ENCODE results near the gene SYK.

SYK gene

DNA sequence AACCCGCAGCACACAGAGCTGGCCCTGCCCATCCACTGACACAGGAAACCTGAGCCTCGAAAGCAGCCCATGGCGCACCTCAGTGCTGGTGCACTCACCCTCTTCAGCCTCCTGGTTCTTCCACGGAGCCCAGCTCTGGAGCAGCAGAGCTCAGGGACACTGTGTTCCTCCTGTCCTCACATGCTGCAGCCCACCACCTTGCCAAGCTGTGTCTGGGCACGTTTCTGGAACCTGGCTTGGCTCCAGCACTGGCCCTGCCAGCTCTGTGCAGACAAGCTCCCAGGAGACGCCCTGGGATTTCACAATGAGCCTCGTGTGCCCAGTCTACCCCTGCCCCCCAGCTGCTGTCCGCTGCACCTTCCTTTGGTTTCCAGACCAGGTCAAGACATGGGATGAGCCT is 119.5 kb downstream of the SYK start:
- peak overlapping the region; percentile 88 for H3K27ac ChIP-seq
- TF ChIP-seq, protein P1, sequence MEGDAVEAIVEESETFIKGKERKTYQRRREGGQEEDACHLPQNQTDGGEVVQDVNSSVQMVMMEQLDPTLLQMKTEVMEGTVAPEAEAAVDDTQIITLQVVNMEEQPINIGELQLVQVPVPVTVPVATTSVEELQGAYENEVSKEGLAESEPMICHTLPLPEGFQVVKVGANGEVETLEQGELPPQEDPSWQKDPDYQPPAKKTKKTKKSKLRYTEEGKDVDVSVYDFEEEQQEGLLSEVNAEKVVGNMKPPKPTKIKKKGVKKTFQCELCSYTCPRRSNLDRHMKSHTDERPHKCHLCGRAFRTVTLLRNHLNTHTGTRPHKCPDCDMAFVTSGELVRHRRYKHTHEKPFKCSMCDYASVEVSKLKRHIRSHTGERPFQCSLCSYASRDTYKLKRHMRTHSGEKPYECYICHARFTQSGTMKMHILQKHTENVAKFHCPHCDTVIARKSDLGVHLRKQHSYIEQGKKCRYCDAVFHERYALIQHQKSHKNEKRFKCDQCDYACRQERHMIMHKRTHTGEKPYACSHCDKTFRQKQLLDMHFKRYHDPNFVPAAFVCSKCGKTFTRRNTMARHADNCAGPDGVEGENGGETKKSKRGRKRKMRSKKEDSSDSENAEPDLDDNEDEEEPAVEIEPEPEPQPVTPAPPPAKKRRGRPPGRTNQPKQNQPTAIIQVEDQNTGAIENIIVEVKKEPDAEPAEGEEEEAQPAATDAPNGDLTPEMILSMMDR (conservative IDR thresholded peaks at IDR 0.05; ENCODE audit: low read depth), result no peak
- ChIA-PET CTCF (no interaction called here), POLR2A (ENCODE audit: low non-redundant PET) (no interaction called here)
- peak; percentile 94 for DNase-seq (ENCODE audit: low spot score)

DNA sequence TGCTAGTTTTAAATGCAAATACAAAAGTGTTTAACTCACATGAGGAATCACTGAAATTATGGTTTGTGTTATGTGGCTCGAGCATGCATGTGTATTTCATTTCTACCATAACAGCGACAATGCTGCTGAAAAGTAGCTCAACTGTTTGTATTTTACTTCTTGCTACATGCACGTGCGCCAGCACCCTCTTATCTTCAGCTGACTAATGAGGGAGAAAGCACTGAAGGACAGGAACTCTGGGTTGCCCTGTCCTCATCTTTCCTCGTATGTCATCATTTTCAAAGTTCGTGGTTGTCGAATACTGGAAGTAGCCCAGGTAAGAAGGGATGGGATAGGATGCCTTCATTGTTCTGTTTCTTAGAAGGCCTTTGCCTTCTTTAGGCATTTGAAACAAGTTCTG is 120.3 kb downstream of the SYK start:
- DNase-seq (ENCODE audit: low spot score), result no peak
- CTCF ChIA-PET, result no interaction called here
- TF ChIP-seq, protein P1 (conservative IDR thresholded peaks at IDR 0.05; ENCODE audit: low read depth), result no peak
- H3K27ac ChIP-seq, result 0 out of 2 replicates have a peak overlapping the region, but pooled peaks have one; percentile 6
- POLR2A ChIA-PET (ENCODE audit: low non-redundant PET), result no interaction called here

DNA sequence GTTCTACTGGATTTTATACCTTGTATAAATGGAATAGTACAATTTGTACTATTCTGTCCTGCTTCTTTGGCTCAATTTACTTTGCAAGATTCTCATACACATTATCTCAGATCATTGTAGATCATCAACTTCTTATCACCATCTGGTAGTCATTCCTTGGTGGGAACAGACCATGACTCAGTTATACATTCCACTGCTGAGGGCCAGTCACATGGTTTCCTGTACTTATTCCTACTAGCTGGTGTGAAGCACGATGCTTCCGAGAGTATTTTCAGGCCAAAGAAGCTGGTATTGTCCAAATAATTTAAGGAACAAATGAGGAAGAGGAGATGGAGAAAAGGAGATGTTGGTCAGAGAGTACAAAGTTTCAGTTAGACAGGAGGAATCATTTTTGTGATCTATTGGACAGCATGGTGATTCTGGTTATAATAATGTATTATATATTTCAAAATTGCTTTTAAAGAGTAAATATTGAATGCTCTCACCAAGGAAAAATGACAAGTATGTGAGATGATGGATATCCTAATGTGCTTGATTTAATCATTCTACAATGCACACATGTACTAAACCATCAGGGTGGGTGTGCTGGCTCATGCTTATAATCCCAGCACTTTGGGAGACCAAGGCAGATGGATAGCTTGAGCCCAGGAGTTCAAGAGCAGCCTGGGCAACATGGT is 124.1 kb downstream of the SYK start:
- CTCF ChIA-PET, result interaction anchor here (0.5 to 0.7 kb wide), 3 partner anchors 18 to 490 kb away, joined by 3 to 4 read pairs (median 4); no protein-coding TSS in a partner anchor
- no peak overlapping the region for H3K27ac ChIP-seq
- peak; percentile 54 for DNase-seq (ENCODE audit: low spot score)
- POLR2A ChIA-PET (ENCODE audit: low non-redundant PET), result no interaction called here
- TF ChIP-seq, protein P1 (conservative IDR thresholded peaks at IDR 0.05; ENCODE audit: low read depth), result no peak

DNA sequence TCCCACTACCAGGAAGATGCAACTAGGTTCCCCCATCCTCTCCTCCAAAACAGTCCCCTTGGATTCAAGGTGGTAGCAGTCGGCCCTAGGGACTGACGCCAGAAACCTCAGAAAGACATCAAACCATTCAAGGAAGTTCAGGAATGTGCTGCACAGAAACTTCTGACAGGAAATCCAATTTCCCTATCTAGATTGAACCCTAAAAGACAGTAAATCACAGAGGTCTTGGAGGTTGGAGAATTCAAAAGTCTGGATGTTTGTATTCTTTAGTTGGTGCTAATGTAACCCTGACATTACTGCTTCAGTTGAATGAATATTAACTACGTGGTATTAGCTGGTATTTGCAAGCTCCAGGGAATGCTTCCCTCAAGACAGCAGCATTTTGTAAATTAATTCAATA is 125.3 kb downstream of the SYK start:
- no peak overlapping the region for H3K27ac ChIP-seq
- POLR2A ChIA-PET (ENCODE audit: low non-redundant PET), result no interaction called here
- TF ChIP-seq, protein P1 (conservative IDR thresholded peaks at IDR 0.05; ENCODE audit: low read depth), result no peak
- DNase-seq (ENCODE audit: low spot score), result no peak
- CTCF ChIA-PET, result interaction anchor here (1.1 kb wide), 1 partner anchor 800 kb away, joined by 4 read pairs; no protein-coding TSS in a partner anchor

DNA sequence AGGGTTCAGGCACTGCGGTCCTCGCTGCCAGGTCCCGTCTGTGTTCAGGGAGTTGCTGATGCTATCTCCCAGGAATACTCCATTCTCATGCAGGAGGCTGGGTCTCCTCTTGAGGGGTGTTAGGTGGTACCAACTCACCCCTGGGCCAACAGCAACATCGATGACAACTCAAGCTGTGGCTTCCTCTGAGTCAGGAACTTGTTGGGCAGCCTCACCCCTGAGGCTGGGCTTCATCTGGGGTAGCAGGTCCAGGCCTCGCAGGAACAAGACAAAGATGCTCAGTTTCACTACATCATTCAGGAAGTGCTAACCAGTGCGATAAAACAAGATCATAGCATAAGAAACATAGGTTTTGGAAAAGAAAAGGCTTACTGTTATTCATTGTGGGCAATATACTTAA is 125.9 kb downstream of the SYK start:
- TF ChIP-seq, protein P1 (conservative IDR thresholded peaks at IDR 0.05; ENCODE audit: low read depth), result no peak
- CTCF ChIA-PET, result interaction anchor here (1.1 kb wide), 1 partner anchor 800 kb away, joined by 4 read pairs; no protein-coding TSS in a partner anchor
- no peak for DNase-seq (ENCODE audit: low spot score)
- no peak overlapping the region for H3K27ac ChIP-seq
- POLR2A ChIA-PET (ENCODE audit: low non-redundant PET), result interaction anchor here (0.7 kb wide), 1 partner anchor 29 kb away, joined by 3 read pairs; no protein-coding TSS in a partner anchor

DNA sequence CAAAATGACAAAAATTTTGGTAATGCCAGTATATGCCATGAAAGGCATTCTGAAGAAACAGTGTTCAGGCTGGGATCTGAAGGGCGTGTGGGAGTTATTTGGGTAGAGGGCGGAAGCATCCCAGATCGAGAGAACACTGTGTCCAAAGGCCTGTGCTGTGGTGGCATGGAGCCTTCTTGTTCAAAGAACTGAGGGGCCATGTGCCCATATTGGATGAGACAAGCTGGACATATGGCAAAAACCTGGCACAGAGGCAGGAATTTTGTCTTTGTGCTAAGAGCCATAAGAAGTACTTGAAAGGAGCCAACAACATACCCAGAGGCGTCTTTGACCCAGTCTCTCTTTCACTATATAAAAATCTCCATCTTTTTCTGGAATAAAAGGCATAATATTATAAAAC is 128.0 kb downstream of the SYK start:
- CTCF ChIA-PET, result no interaction called here
- DNase-seq (ENCODE audit: low spot score), result no peak
- POLR2A ChIA-PET (ENCODE audit: low non-redundant PET), result no interaction called here
- TF ChIP-seq, protein P1 (conservative IDR thresholded peaks at IDR 0.05; ENCODE audit: low read depth), result no peak
- H3K27ac ChIP-seq, result no peak overlapping the region

Data from RWPE1 (cell line).